K562 (cell line): ENCODE results near the gene TMEM14C. TPM values are rescaled to one million over a fixed set of nuclear protein-coding genes. Genes with fewer than 3 reads are reported as not detected.

Experiments
- ATAC-seq: fragments of 200-7000 bp; cut with Tn5 transposase; 3 replicates; pipeline ENCODE4 v1.9.1; 2020; ENCODE audit warnings: moderate library complexity
- BruUV-seq: library from RNA; stranded (reverse); fragments of 400-500 nt; replicated peaks from 2 replicates; lab custom pipeline; 2021; lab: Mats Ljungman, UMichigan
- CTCF ChIA-PET: fragments of 300-600 bp; formaldehyde crosslinking; extraction: SDS; loops from one replicate; lab custom pipeline; 2021; ENCODE audit warnings: low intra/inter-chr PET ratio; lab: Yijun Ruan, JAX
- POLR2A ChIA-PET: fragments of 300-600, 350-650 bp; sonication (Branson Sonifier 250); formaldehyde crosslinking; extraction: SDS; loops from one replicate; lab custom pipeline; 2021; ENCODE audit warnings: antibody characterized with exemption, inconsistent platforms; lab: Yijun Ruan, JAX
- DNase-seq, 4 experiments: peaks; one replicate each; pipeline versions ENCODE4 v3.0.0 to v3.0.0-alpha.2; 2011 to 2018; ENCODE audit warnings: low spot score in 3 of 4, mixed read lengths in 3 of 4; ENCODE audit errors: extremely low read depth in 1 of 4
- FAIRE-seq: peaks from 2 replicates; lab custom pipeline; 2011; peaks lifted over from hg19 to GRCh38; lab: Jason Lieb, UNC
- H2AFZ ChIP-seq: 2 replicates; pipeline ENCODE4 v1.6.0; 2011; ENCODE audit warnings: low read depth, low read length, control low read depth, inconsistent platforms
- H3K27ac ChIP-seq: fragments of 200-600 bp; 3 replicates; pipeline ENCODE4 v1.8.0; 2011; ENCODE audit warnings: low read depth, mild to moderate bottlenecking, control low read depth, inconsistent platforms, low read length, moderate library complexity, mixed read lengths; ENCODE audit errors: extremely low read depth
- H3K27me3 ChIP-seq, 2 experiments: fragments of 300-600 bp in 1 of 2; 2 replicates in 1 of 2; 3 replicates in 1 of 2; pipeline versions ENCODE4 v1.6.0 to v1.8.0; 2011; ENCODE audit warnings: inconsistent platforms in 2 of 2, low read length in 2 of 2, mild to moderate bottlenecking in 1 of 2, mixed read lengths in 1 of 2, moderate library complexity in 1 of 2; ENCODE audit not compliant: control insufficient read depth in 2 of 2, insufficient read depth in 2 of 2
- H3K36me3 ChIP-seq: fragments of 300-600 bp; 3 replicates; pipeline ENCODE4 v1.8.0; 2011; ENCODE audit warnings: mild to moderate bottlenecking, low read length, inconsistent platforms; ENCODE audit not compliant: control insufficient read depth, insufficient read depth
- H3K4me1 ChIP-seq, 2 experiments: fragments of 200-600 bp in 1 of 2; replicated peaks in 1 of 2; 2 replicates in 1 of 2; 3 replicates in 1 of 2; pipeline versions ENCODE4 v1.5.1 to v1.8.0; 2011; ENCODE audit warnings: inconsistent platforms in 2 of 2, low read length in 2 of 2, mild to moderate bottlenecking in 1 of 2, mixed read lengths in 1 of 2, moderate library complexity in 1 of 2; ENCODE audit not compliant: control insufficient read depth in 2 of 2, insufficient read depth in 2 of 2
- H3K4me2 ChIP-seq: 2 replicates; pipeline ENCODE4 v1.6.1; 2011; ENCODE audit warnings: low read length, control low read depth, inconsistent platforms, mixed read lengths; ENCODE audit not compliant: insufficient read depth
- H3K4me3 ChIP-seq: fragments of 200-600 bp; sonication (generic), shearing (Covaris generic); 2 replicates; pipeline ENCODE4 v1.5.1; 2016; ENCODE audit warnings: control low read depth, inconsistent platforms
- H3K79me2 ChIP-seq: fragments of 200-600 bp; 3 replicates; pipeline ENCODE4 v1.8.0; 2011; ENCODE audit warnings: low read length, inconsistent platforms; ENCODE audit not compliant: control insufficient read depth, insufficient read depth
- H3K9ac ChIP-seq, 2 experiments: 2 replicates each; pipeline versions ENCODE4 v1.6.0 to v1.6.1; 2011; ENCODE audit warnings: low read depth in 2 of 2, low read length in 2 of 2, control low read depth in 1 of 2, inconsistent platforms in 1 of 2, mild to moderate bottlenecking in 1 of 2, mixed read lengths in 1 of 2; ENCODE audit not compliant: insufficient read depth in 1 of 2
- H3K9me1 ChIP-seq: one replicate; pipeline ENCODE4 v1.6.0; 2011; ENCODE audit warnings: inconsistent platforms, mild to moderate bottlenecking, low read length, moderate library complexity; ENCODE audit not compliant: control insufficient read depth, insufficient read depth
- H3K9me3 ChIP-seq: replicated peaks from 2 replicates; pipeline ENCODE4 v1.5.1; 2011; ENCODE audit warnings: low read depth, low read length, inconsistent platforms; ENCODE audit not compliant: control insufficient read depth, insufficient read depth
- H4K20me1 ChIP-seq: replicated peaks from 2 replicates; pipeline ENCODE4 v1.6.1; 2011; ENCODE audit warnings: low read length, inconsistent platforms, mixed read lengths; ENCODE audit not compliant: control insufficient read depth, insufficient read depth
- BRF1 ChIP-seq: IDR thresholded peaks from 3 replicates; pipeline ENCODE4 v1.6.1; 2011; ENCODE audit warnings: borderline replicate concordance, mild to moderate bottlenecking; ENCODE audit not compliant: insufficient read length; ENCODE audit errors: extremely low read depth
- GABPB1 ChIP-seq: sonication (generic); formaldehyde crosslinking; IDR thresholded peaks from 2 replicates; pipeline ENCODE4 v1.8.0; 2022; ENCODE audit warnings: mild to moderate bottlenecking, missing genetic modification reagents
- SAFB2 ChIP-seq: fragments of 200-400 bp; formaldehyde crosslinking; IDR thresholded peaks from 2 replicates; pipeline ENCODE4 v1.6.1; 2018; ENCODE audit warnings: borderline replicate concordance, low read length, low read depth, moderate library complexity; ENCODE audit not compliant: severe bottlenecking
- U2AF1 ChIP-seq: fragments of 200-400 bp; formaldehyde crosslinking; optimal IDR thresholded peaks from 2 replicates; pipeline ENCODE3; 2017; ENCODE audit warnings: mild to moderate bottlenecking, low read depth, low read length, moderate library complexity
- YY1 ChIP-seq, 3 experiments: IDR thresholded peaks; 2 replicates each; pipeline ENCODE4 v1.6.1; 2011; ENCODE audit warnings: low read length in 2 of 3, mild to moderate bottlenecking in 2 of 3, moderate library complexity in 2 of 3, borderline replicate concordance in 1 of 3, control low read depth in 1 of 3, low read depth in 1 of 3; ENCODE audit not compliant: insufficient read depth in 3 of 3, insufficient replicate concordance in 2 of 3, control insufficient read depth in 1 of 3, insufficient read length in 1 of 3; ENCODE audit errors: extremely low read depth in 1 of 3
- ZNF263 ChIP-seq: sonication (generic); formaldehyde crosslinking; IDR thresholded peaks from 2 replicates; pipeline ENCODE4 v1.8.0; 2022; ENCODE audit warnings: mild to moderate bottlenecking, missing genetic modification reagents, borderline replicate concordance
- ZNF384 ChIP-seq: IDR thresholded peaks from 2 replicates; pipeline ENCODE4 v1.6.1; 2012; ENCODE audit warnings: low read depth, low read length, improper control_type of control experiment
- WGBS: fragments of 100-300 bp; shearing (Covaris generic); methylation state at CpG from one replicate; pipeline ENCODE4 v1.1.6; 2016; ENCODE audit warnings: low coverage, mixed read lengths; ENCODE audit not compliant: insufficient coverage; ENCODE audit errors: missing lambda C conversion rate; 5-methylcytosine and 5-hydroxymethylcytosine counted together
- in situ Hi-C: fragments of 300-500 bp; cut with MboI; formaldehyde crosslinking; loops from 4 replicates; pipeline ENCODE4 v1.15.0; 2018; ENCODE audit warnings: inconsistent platforms, mixed read lengths
- intact Hi-C: fragments of 100-400 bp; cut with micrococcal nuclease; formaldehyde crosslinking; loops from 2 replicates; pipeline ENCODE4 v1.14.2; 2022
- polyA plus RNA-seq, 8 experiments: library from polyadenylated mRNA; depleted of rRNA in 4 of 8; stranded (reverse) in 5 of 8; unstranded in 3 of 8; fragments of >200 nt; fragmentation: Nextera tagmentation in 2 of 8; fragmentation: Illumina TruSeq in 1 of 8; extraction: Ambion mirVana in 2 of 8; extraction: Trizol in 1 of 8; gene quantifications; 2 replicates each; pipeline versions ENCODE4 v1.2.1 to v1.2.3, GENCODE V29; 2011 to 2014; ENCODE audit warnings: inconsistent platforms in 1 of 8, missing spikeins in 1 of 8
- total RNA-seq, 7 experiments: library from RNA; depleted of rRNA in 6 of 7; stranded (reverse); fragments of >200 nt in 6 of 7; fragmentation: Illumina TruSeq in 2 of 7; extraction: Trizol in 2 of 7; gene quantifications; 2 replicates each; pipeline versions ENCODE4 v1.2.1 to v1.2.3, GENCODE V29; 2011 to 2021; ENCODE audit warnings: low replicate concordance in 1 of 7

The TMEM14C gene
- total and polyA plus RNA-seq, 9 of the 15 experiments (the other 6 are each of a cell fraction or from before 2014, with no cell fraction given), result 151 to 496 (median 263) TPM

GRCh38 chr6:10742251-10742650 is 19.4 kb downstream of the TMEM14C start:
- TF ChIP-seq GABPB1 (CRISPR knock-in tag) (no peak), ZNF384 (no peak), BRF1 (no peak), U2AF1 (no peak), SAFB2 (no peak), YY1 (IDR thresholded peaks at IDR 0.05; ENCODE audit: borderline replicate concordance in 1 of 3, control insufficient read depth in 1 of 3, extremely low read depth in 1 of 3, insufficient read depth in 3 of 3, insufficient read length in 1 of 3, insufficient replicate concordance in 2 of 3, low read depth in 1 of 3, low read length in 2 of 3) (no peak), ZNF263 (CRISPR knock-in tag) (no peak)
- Histone ChIP-seq H3K27ac (no peak overlapping the region), H2AFZ (no peak overlapping the region), H3K4me1 (peaks cover 16 to 20% of the 10 kb centered on the region in 2 experiments), H3K79me2 (no peaks in the 10 kb centered on the region), H3K9me3 (no peaks in the 10 kb centered on the region), H3K9ac (no peak overlapping the region), H3K4me3 (no peak overlapping the region), H3K9me1 (no peaks in the 10 kb centered on the region), H3K27me3 (no peaks in the 10 kb centered on the region), H3K36me3 (peaks cover 3% of the 10 kb centered on the region; the same call in 2 of the 3 replicates), H3K4me2 (no peak overlapping the region), H4K20me1 (no peaks in the 10 kb centered on the region)
- intact Hi-C loops, result no loop called here
- ChIA-PET CTCF (no interaction called here), POLR2A (interaction anchor here (0.6 to 2.0 kb wide), 6 partner anchors 9 to 641 kb away, joined by 3 to 10 read pairs (median 4); partner anchors contain the start of gene TMEM14C)
- in situ Hi-C loops, result no loop called here
- FAIRE-seq (no peak), DNase-seq (no peak), ATAC-seq (no peak)
- BruUV-seq, result no TSS peak
- 90% methylated on average over 12 of the region's 12 CpGs for WGBS
